ENCODE data around the gene PRR23A. TPM values are rescaled to one million over a fixed set of nuclear protein-coding genes. Genes with fewer than 3 reads are reported as not detected.

The PRR23A gene
- total and polyA plus RNA-seq, 2 of the 8 experiments (the other 6 are each of a cell fraction or from before 2014, with no cell fraction given): not detected

- no peaks in the 10 kb centered on the region for H3K79me1 ChIP-seq (ENCODE audit: low read depth, low read length)
- H3K23ac ChIP-seq (ENCODE audit: insufficient read length): no peak overlapping the region
- DNase-seq (ENCODE audit: low read depth in 1 of 2, low spot score in 2 of 2) (no peak), FAIRE-seq (no peak)
- no peak overlapping the region for H3K14ac ChIP-seq (ENCODE audit: insufficient read length)
- H4K91ac ChIP-seq (replicated peaks; ENCODE audit: insufficient read length, low read length): no peak overlapping the region
- H4K8ac ChIP-seq (ENCODE audit: extremely low read depth, insufficient read depth, low read length): no peak overlapping the region
- WGBS, 2 experiments (ENCODE audit: extremely low coverage in 1 of 2, insufficient coverage in 1 of 2, insufficient read length in 1 of 2, insufficient replicate concordance in 2 of 2, low coverage in 1 of 2, low lambda C conversion rate in 2 of 2, missing lambda C conversion rate in 1 of 2): 92% methylated on average over 2 of the region's 2 CpGs; no CpG with 5 or more reads in 1 of the 2 experiments
- CTCF ChIA-PET (ENCODE audit: partially characterized antibody): interaction anchor here (0.9 to 4.5 kb wide), 3 partner anchors 13 to 41 kb away, joined by 3 to 31 read pairs (median 7); no protein-coding TSS in a partner anchor
- POLR2A ChIA-PET (ENCODE audit: partially characterized antibody): interaction anchor here (8.0 kb wide), 1 partner anchor 16 kb away, joined by 84 read pairs; the partner anchor contains the start of genes FOXL2 and FOXL2NB
- H3K18ac ChIP-seq (ENCODE audit: extremely low read depth, low read length): no peak overlapping the region
- H3K4ac ChIP-seq (replicated peaks; ENCODE audit: insufficient read length, low read depth, low read length): no peak overlapping the region
- no peak overlapping the region for H2AFZ ChIP-seq (ENCODE audit: low read length)
- H2AK5ac ChIP-seq (ENCODE audit: low read depth, low read length): no peak overlapping the region
- H3K23me2 ChIP-seq (ENCODE audit: low read depth, low read length): no peaks in the 10 kb centered on the region
- H3K4me3 ChIP-seq (ENCODE audit: extremely low read depth in 1 of 4, insufficient read depth in 2 of 4, low read depth in 3 of 4, low read length in 4 of 4): no peak overlapping the region
- no peaks in the 10 kb centered on the region for H4K20me1 ChIP-seq (replicated peaks in 1 of 2; ENCODE audit: control insufficient read depth in 1 of 2, insufficient read depth in 2 of 2, low read length in 2 of 2)
- H3K79me2 ChIP-seq (ENCODE audit: control insufficient read depth in 1 of 2, insufficient read depth in 2 of 2, low read length in 2 of 2): no peaks in the 10 kb centered on the region
- no peak overlapping the region for H3K4me2 ChIP-seq (ENCODE audit: insufficient read depth in 1 of 2, low read depth in 2 of 2, low read length in 2 of 2)
- no peak for TF ChIP-seq HDAC2 (IDR thresholded peaks at IDR 0.05; ENCODE audit: borderline replicate concordance in 1 of 2, low read depth in 2 of 2, low read length in 2 of 2)
- H3K9ac ChIP-seq (replicated peaks in 1 of 4; ENCODE audit: extremely low read depth in 1 of 4, low read depth in 3 of 4, low read length in 3 of 4): no peak overlapping the region
- H2BK12ac ChIP-seq (ENCODE audit: low read depth, low read length): no peak overlapping the region
- no peak overlapping the region for H3K27ac ChIP-seq (ENCODE audit: low read depth, low read length)
- no peak overlapping the region for H2BK20ac ChIP-seq (ENCODE audit: low read length)
- peaks cover 0 to 7% of the 10 kb centered on the region in 2 experiments; a peak in 2 of 4 replicates for H3K9me3 ChIP-seq (ENCODE audit: insufficient read depth in 2 of 2, low read depth in 1 of 2, low read length in 1 of 2)
- no peak overlapping the region for H4K5ac ChIP-seq (ENCODE audit: insufficient read length, low read depth, low read length)
- no peaks in the 10 kb centered on the region; a peak in 1 of 7 replicates for H3K4me1 ChIP-seq (replicated peaks in 1 of 4; ENCODE audit: control insufficient read depth in 3 of 4, insufficient read depth in 4 of 4, low read length in 3 of 4)
- no peaks in the 10 kb centered on the region for H3K36me3 ChIP-seq (ENCODE audit: control insufficient read depth in 2 of 4, insufficient read depth in 4 of 4, low read length in 3 of 4)
- no peak overlapping the region for H2BK5ac ChIP-seq (ENCODE audit: low read depth, low read length)
- H3K27me3 ChIP-seq (replicated peaks in 1 of 4; ENCODE audit: control insufficient read depth in 3 of 4, extremely low read depth in 1 of 4, insufficient read depth in 3 of 4, low read length in 3 of 4): peaks cover 5 to 13% (median 9%) of the 10 kb centered on the region in 4 experiments
- no peak overlapping the region for H2BK120ac ChIP-seq (replicated peaks; ENCODE audit: low read depth, low read length)
- no peak overlapping the region for H3K56ac ChIP-seq (replicated peaks; ENCODE audit: insufficient read length, low read depth, low read length)
- no peak overlapping the region for H2BK15ac ChIP-seq (ENCODE audit: low read length)
These were observed 41.8 kb downstream of the PRR23A start for GRCh38 chr3:138964264-138964663.

Data from H1 (cell line).